GM18858 (cell line): Measurements from ENCODE around the gene RNU6-9.
A peak's percentile ranks its signal among the peaks of the same experiment; 100 is the strongest.
"Not testable (repeated sequence)": the region's sequence is repeated elsewhere in the genome, so short reads cannot be mapped to it uniquely, and the experiment has no call there.

Experiments used
- ATAC-seq: cut with Tn5 transposase; IDR thresholded peaks from one replicate; pipeline ENCODE4 v1.9.1; 2021; ENCODE audit not compliant: unreplicated experiment

Gene RNU6-9

DNA sequence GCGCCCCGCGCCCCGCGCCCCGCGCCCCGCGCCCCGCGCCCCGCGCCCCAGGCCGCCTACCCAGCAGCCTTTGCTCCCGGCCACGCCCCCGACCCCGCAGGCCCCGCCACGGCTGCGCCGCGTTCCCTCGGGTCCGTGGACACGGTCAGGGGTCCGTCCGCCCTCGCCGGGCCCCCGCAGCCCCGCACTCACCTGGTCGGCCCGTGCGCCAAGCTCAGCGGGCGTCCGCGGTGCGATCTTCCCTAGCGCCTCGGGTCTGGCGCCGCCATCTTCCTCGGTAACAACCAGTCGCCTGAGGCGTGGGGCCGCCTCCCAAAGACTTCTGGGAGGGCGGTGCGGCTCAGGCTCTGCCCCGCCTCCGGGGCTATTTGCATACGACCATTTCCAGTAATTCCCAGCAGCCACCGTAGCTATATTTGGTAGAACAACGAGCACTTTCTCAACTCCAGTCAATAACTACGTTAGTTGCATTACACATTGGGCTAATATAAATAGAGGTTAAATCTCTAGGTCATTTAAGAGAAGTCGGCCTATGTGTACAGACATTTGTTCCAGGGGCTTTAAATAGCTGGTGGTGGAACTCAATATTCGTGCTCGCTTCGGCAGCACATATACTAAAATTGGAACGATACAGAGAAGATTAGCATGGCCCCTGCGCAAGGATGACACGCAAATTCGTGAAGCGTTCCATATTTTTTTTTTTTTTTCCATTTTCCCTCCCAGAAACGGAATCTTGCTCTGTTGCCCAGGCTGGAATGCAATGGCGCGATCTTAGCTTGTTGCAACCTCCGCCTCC lies at the start of gene RNU6-9, which contains the start of gene MED16:
TSS of gene RNU6-9 (plus strand) at position 591 of the 796 bp plus-strand sequence.
TSS of gene MED16 (minus strand) at position 294 of the 796 bp plus-strand sequence. CDS start 2,056 bp downstream, outside the sequence.
- ATAC-seq: peak; percentile 69

- no peak for ATAC-seq
Observed at GRCh38 chr19:843836-844545, 49.3 kb upstream of the RNU6-9 start.

DNA sequence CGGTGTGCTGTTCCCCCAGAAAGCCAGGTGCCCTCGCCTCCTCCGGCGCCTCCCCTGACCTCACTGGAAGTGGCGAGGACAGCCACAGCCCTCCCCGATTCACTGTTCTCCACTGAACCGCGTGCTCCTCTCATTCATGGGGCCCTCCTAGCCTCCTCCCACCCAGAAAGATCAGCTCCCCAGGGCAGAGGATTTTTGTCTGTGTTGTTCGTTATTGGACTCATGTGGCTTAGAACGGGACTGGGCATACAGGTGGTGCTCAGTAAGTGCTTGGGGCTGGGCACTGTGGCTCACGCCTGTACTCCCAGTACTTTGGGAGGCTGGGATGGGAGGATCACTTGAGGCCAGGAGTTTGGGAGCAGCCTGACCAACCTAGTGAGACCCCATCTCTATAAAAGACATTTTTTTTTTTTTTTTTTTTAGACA lies 48.7 kb upstream of the RNU6-9 start:
- ATAC-seq: no peak

GRCh38 chr19:845707-846521 lies 47.4 kb upstream of the RNU6-9 start:
- ATAC-seq: no peak

DNA sequence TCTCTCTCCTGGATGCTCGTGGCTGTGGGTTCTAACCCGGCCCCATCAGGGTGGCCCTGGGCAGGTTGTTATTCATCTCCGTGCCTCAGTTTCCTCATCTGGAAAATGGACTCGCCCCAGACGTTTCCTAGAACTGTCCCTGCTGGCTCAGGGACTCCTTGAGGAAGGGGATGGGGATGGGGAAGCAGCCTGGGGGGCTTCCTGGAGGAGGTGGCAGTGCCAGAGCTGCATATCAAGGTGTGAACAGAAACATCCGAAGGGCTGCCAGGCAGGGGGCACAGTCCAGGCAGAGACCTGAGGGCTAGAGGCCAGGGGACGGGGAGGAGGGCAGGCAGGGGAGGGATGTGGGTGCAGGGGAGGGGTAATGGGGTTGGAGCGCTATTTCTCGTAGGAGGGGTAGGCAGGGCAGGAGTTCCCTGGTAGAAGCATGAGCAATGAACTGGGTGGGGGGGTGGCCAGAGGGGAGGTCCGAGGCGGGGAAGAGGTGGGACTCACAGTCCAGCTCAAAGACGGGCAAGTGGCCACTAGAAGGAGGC lies 44.8 kb upstream of the RNU6-9 start:
- ATAC-seq: no peak

DNA sequence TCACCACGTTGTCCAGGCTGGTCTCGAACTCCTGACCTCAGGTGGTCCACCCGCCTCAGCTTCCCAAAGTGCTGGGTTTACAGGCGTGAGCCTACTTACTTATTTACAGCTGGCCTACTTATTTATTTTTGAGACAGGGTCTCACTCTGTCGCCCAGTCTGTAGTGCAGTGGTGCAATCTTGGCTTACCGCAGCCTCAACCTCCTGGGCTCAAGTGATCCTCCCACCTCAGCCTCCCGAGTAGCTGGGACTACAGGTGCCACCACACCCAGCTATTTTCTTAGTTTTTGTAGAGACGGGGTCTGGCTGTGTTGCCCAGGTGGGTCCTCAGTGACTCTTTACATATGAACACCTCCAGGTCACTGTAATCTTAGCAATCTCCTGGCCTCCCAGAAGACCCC lies 44.1 kb upstream of the RNU6-9 start:
- not testable (repeated sequence) for ATAC-seq

DNA sequence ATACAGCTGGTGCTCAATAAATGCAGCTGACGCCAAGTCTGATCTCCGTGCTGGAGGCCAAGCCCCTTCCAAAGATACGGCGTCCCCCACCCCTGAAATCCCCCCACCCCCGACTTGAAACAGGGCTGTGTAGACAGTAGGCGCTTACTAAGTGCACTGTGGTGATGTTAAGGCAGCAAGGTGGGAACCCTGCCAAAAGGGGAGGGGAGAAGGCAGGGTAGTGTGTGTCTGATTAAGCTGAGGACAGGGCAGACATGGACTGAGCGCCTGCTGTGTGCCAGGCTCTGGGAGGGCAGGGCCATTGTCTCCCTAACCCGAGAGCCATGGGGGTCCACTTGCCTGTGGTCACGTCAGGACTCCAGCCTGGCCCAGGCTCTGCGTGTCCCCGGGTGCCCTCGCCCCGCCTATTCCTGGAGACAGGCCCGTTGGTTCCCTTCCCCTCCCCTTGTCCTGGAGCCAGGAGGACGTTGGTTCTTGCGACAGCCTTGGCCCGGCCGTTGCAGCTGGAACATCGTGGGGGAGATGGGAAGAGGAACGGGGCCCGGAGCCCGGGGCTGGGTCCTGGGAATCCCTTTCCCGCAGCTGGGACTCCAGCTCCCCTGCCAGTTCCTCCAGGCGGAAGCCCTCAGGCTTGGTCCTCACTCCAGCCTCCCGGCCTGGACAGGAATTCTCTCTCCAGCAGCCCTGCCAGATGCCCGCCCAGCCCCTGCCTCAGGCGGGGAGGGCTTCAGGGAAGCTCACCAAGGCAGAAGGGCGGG lies 42.9 kb upstream of the RNU6-9 start:
- no peak for ATAC-seq

DNA sequence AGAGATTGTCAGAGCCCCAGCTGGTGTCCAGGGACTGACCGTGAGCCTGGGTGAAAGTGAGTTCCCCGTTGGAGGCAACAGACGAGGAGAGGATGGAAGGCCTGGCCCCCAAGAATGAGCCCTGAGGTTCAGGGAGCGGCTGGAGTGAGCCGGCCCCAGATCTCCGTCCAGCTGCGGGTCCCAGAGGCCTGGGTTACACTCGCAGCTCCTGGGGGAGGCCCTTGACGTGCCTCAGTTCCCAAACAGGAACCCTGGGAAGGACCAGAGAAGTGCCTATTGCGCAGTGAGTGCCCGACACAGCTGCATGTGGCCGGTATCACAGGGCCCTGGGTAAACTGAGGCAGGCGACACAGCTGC lies 42.3 kb upstream of the RNU6-9 start:
- no peak for ATAC-seq

GRCh38 chr19:852136-853013 lies 40.9 kb upstream of the RNU6-9 start, which contains the start of gene ELANE:
ELANE (plus strand) TSS chr19:852303; CDS start chr19:852329, 26 bp downstream.
- no peak for ATAC-seq

DNA sequence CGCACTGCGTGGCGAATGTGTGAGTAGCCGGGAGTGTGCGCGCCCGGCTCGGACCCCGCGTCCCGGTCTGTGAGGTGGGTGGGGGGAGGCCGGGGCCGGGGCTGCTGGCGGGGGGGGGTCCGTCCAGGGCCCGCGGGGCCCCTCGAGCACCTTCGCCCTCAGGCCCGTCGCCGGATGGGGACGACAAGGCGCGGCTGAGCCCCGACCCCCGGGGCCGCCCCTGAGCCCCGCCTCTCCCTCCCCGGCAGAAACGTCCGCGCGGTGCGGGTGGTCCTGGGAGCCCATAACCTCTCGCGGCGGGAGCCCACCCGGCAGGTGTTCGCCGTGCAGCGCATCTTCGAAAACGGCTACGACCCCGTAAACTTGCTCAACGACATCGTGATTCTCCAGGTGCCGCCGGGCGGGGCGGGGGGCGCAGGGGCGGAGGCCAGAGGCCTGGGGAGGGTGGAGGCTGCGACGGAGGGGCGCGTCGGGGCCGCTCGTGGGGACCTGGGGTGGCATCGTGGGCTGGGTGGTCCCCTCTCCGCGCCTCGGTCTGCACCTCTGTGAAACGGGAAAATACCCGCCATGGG lies 40.2 kb upstream of the RNU6-9 start:
- no peak for ATAC-seq

DNA sequence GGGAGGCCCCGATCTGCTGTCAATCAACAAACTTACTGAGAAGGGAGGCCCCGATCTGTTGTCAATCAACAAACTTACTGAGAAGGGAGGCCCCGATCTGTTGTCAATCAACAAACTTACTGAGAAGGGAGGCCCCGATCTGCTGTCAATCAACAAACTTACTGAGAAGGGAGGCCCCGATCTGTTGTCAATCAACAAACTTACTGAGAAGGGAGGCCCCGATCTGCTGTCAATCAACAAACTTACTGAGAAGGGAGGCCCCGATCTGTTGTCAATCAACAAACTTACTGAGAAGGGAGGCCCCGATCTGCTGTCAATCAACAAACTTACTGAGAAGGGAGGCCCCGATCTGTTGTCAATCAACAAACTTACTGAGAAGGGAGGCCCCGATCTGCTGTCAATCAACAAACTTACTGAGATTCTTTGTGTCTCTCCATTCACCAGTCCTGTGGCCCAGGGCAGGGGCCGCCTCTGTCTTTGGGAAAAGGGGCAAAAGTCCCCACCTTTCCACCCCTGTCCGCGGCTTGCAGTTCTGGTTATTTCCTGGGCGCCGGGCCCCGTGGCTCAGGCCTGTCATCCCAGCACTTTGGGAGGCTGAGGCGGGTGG lies 39.6 kb upstream of the RNU6-9 start:
- not testable (repeated sequence) for ATAC-seq

- no peak for ATAC-seq
Observed at GRCh38 chr19:854549-854948, 38.7 kb upstream of the RNU6-9 start.

DNA sequence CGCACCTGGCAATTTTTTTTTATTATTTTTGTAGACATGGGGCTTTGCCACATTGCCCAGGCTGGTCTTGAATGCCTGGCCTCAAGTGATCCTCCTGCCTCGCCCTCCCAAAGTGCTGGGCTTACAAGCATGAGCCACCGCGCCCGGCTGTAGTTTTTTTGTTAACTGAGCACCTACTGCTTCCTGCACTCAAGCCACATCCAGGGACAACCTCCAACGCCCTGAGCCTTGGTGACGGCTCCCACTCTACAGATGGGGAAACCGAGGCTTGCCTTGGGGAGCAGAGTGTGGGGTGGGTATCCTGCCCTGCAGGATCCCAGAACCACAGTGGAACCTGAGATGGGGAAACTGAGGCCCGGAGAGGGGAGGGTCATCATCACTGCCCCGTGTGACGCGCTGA lies 38.1 kb upstream of the RNU6-9 start:
- ATAC-seq: no peak

GRCh38 chr19:855566-856120 lies 37.6 kb upstream of the RNU6-9 start:
- ATAC-seq: no peak

DNA sequence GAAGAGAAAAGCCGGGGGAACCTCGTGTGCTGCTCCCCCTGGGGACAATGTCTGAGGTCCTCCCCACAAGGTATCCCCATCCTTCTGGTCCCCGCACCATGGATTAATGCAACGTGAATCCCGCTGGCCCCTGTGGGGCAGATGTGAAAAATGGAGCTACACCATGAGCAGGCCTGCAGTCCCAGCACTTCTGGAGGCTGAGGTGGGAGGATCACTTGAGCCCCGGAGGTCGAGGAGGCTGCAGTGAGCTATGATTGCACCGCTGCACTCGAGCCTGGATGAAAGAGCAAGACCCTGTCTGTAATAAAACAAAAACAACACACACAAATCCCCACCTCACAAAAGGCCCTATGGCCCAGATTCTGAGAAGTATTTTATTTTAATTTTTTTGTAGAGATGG lies 35.0 kb upstream of the RNU6-9 start:
- ATAC-seq: no peak

DNA sequence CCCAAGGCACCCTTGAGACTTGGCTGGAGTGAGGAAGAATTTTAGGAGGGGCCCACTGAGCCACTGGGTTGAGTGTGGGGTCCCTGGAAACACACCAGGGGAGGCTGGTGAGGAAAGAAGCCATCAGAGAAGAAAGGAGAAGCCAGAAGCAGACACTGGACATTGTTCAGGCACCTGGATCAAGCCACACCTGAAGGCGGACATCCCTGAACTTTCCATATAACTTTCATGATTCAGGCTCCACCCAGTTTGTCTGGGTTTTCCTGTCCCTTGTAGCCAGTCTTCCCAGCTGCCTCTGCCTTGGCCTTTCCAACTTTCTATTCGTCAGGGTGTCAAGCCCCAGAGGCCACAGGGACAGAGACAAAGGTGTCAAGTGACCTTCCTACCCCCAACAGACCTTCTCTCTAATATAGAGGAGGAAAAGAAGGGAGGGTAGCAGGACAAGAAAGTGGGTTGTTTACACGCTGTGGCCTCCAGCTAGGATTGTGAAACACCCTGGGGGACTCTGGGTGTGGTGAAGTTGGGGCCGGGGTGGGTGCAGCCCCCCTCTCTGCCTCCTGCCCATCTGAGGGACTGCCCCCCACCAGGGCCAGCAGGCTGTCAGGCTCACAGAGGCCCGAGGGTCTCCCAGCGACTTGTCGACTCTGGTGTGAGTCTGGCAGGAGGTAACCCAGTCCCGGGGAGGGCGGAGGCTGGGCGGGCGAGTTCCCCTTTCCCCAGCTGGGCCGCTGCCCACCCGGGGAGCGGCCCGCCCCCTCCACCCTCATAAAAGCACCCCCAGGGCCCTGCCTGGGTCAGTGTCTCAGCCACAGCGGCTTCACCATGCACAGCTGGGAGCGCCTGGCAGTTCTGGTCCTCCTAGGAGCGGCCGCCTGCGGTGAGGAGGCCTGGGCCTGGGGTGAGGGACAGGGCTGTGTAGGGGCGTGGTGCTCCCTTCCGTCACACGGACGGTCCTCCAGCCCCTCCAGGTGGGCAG lies 34.1 kb upstream of the RNU6-9 start, which contains the start of gene CFD:
TSS of gene CFD (plus strand) at position 797 of the 976 bp plus-strand sequence. CDS start at position 823, 26 bp downstream.
- ATAC-seq: no peak
